Left lobe of liver (tissue), 2 donors: Measurements from ENCODE around the gene RALA. TPM values are rescaled to one million over a fixed set of nuclear protein-coding genes. Genes with fewer than 3 reads are reported as not detected.

Source experiments
- ATAC-seq: fragments of 200-7000 bp; cut with Tn5 transposase; one replicate; pipeline ENCODE4 v1.9.1; 2020; ENCODE audit warnings: mild to moderate bottlenecking, moderate library complexity
- DNase-seq: peaks from one replicate; pipeline ENCODE4 v3.0.0-alpha.2; 2020; ENCODE audit warnings: low spot score
- total RNA-seq: library from RNA; stranded (reverse); gene quantifications from one replicate; pipeline ENCODE4 v1.2.1, GENCODE V29; 2021
- donor health status: DM: no; HTN: no; CAD: no; lungs with moderate emphysema.
- donor health status: DM: no; HTN: yes; CAD: no.

Gene RALA, protein sequence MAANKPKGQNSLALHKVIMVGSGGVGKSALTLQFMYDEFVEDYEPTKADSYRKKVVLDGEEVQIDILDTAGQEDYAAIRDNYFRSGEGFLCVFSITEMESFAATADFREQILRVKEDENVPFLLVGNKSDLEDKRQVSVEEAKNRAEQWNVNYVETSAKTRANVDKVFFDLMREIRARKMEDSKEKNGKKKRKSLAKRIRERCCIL
- total RNA-seq, result 7.8 TPM

DNA sequence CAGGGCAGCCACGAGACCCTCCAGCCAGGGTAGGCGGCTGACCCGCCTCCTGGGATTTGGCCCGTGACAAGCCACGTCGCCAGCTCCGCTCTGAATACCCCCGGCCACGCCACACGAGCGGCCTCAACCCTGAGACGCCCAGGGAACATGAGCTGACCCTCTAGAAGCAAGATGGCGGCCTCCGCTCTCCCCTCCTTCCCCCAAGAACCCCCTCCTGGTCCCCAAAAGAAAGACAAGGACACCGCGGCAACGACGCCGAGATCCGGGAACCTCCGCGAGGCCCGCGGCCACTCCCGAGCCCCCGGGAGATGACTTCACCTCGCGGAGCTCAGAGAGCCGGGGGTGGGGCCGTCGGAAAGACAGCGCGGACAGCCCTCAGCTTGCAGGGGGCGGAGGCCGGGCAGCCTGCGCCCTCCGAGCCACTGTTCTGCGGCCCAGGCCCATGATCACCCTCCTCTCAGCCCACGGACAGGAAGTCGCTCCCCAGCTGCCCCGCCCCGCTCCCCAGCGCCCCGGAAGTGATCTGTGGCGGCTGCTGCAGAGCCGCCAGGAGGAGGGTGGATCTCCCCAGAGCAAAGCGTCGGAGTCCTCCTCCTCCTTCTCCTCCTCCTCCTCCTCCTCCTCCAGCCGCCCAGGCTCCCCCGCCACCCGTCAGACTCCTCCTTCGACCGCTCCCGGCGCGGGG is at the start of gene RALA:
Gene RALA, plus strand, starts transcription at position 526 of the 685 bp plus-strand sequence. CDS start 63,096 bp downstream, outside the sequence.
- peak; percentile 98 for ATAC-seq

DNA sequence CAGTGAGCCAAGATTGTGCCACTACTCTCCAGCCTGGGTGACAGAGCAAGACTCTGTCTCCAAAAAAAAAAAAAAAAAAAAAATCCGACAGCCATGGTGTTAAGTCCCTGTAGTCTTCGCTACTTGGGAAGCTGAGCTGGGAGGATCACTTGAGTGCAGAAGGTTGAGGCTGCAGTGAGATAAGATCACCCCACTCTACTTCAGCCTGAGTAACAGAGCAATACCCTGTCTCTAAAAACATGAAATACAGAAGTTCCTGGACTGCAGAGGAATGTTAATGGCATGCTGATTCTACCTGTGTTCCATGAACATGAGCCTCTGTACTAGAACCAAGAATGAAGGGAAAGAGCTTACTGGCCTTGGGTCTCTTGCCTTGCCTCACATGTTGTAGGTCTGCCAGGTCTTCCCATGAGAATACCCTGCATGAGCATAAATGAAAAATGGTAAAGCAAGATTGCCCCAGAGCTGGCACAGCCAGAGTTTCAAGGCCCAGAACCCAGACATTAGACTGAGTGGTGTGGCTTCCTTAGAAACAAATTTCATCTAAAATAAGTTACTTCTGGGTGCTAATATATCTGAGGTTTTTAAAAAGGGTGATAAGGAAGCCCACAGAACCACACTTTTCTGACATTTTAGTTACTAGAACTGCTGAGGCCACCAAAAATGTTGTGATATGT is 48.6 kb upstream of the RALA start:
- ATAC-seq (no peak), DNase-seq (no peak)

More for the DNA sequence above, at the start of gene RALA:
- DNase-seq, result peak; percentile 93

DNA sequence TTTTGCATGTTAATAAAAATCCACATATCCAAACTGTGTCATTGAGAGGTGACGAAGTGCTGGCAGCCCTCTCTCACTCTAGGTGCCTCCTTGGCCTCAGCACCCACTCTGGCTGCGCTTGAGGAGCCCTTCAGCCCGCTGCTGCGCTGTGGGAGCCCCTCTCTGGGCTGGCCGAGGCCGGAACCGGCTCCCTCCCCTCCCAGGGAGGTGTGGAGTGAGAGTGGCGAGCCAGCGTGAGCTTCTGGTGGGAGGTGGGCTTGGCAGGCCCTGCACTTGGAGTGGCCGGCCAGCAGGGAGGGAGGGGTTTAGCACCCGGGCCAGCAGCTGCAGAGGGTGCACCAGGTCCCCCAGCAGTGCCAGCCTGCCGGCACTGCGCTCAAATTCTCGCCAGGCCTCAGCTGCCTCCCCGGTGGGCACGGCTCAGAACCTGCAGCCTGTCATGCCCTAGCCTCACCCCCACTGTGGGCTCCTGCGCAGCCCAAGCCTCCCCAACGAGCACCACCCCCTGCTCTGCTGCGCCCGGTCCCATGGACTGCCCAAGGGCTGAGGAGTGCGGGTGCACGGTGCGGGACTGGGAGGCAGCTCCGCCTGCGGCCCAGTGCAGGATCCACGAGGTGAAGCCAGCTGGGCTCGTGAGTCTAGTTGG is 46.0 kb upstream of the RALA start:
- DNase-seq (no peak), ATAC-seq (no peak)

DNA sequence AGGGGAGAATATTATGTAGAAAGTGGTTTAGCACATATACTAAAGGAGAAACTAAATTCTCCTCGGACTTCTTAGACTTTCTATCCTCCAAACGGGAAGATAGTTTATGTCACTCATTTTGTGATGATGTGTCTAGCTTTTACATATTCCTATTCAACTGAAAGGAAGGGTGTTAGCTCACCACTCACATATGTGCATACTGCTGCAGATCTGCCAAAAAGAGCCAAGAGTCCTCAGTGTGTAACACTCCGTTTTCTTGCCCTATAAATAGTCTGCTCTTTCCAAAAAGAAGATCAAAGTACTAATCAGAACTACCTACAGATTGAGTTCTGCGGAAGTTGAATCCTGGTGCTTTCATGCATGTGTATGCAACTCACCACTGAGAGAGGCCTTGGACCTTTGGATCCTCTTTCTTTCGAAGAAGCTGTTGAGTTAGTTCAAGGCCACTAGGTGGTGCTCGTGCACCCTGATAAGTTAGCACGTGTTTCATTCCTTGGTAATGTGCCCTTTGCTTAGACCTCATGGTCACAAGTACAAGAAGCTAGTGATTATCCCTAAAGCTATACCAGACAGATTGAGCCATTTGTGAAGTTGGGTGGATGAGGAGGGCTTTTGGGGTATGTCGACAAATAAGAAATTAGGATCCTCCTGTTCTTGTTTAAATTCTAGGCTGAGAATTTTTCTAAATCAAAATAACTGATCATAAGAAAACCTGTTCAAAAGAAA is 43.1 kb upstream of the RALA start:
- DNase-seq, result peak; percentile 79
- ATAC-seq, result peak; percentile 100

DNA sequence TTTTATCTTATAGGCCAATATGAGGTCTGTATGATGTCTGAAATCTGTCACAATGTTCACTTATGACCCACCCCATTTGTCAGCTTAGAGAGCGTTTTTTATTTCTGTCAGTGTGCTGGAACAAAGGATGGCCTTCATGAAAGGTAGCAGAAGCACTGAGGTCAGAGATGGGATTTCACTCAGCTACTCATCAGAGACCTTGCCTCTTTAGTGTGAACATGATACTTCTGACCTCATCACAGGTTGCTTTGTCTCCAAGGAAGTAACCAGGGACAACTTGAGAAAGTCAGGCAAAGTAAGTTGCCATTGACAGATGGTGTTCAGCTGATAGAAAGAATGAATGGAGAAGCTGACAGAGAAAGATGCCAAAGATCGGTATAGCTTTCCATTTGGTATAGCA is 40.8 kb upstream of the RALA start:
- no peak for ATAC-seq
- no peak for DNase-seq

DNA sequence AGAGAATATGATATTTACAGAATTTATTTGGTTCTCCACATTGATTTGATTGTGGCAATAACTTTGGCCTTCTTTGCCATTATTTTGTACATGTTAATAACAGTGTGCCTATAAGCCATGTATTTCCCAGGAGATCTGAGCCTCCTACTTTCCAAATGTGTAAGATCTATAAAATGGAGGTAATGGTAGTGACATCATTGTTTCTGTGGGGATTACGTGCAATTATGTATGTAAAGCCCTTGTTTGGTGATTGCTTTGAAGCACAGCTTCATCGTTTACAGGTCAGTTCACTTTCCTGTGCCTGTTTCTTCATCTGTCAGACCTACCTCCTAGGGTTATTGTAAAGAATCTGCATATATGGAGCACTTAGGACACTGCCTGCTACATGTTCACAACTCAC is 39.8 kb upstream of the RALA start:
- no peak for ATAC-seq
- DNase-seq, result no peak

DNA sequence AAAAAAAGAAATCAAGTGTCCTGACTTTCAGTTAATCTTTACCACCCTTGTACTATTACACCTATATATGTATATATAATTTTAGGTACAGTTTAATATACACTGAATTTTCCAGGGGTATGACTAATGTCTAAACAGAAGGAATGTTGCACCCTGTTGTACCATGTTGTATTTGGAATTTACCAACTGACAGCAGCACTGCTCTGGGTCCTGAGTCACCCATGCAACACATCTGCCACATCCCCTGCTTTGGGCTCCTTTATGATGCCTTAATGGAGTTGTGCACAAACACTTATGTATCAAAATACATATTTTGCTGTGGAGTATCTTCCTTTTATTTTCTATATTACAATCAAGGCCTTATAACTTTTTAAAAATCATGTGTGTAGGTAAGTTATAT is 36.0 kb upstream of the RALA start:
- DNase-seq, result no peak
- no peak for ATAC-seq

DNA sequence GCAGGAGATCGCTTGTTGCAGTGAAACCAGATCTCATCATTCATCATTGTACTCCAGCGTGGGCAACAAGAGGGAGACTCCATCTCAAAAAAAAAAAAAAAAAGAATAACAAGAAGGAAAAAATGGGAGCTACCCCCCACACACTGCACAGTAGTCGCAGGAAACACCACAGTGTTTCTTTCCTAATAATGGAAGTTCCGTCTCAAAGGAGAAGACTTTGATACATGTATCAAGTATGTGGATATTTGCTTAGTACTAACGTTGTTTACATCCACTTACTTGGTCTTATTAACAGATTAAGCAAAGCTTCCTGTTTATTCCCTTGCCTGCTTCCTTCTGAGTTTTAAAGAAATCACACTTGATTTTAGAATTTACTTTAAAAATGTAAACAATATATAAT is 35.0 kb upstream of the RALA start:
- ATAC-seq (no peak), DNase-seq (no peak)

DNA sequence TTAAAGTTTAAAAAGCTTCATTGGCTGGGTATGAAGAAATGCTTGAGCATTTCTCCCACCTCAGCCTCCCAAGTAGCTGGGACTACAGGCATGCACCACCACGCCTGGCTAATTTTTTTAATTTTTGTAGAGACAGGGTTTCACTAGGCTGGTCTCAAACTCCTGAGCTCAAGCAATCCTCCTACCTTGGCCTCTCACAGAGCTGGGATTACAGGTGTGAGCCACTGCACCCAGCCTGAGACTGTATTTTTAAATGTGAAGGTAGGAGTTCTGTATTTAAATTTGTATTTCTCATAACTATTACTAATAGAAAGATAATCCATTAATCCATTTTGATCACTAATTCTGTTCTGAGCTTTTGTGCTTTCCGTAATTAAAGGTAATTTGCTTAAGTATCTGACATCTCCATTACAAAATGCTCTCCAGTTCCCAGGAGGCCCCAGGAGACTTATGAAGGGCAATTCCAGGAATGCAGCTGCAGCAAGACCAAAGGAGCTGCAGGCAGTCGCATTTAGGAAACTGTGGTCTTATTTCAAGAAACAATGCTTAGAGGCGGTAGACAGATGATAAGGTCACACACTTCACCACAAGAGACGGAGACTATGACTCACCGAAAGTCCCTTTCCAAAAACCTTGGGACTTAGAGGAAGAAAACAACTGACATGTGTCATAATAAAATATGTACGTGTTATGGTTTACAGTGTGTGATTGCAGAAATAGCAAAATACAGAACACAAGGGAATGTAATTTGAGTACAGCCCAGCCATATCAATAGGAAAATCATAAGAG is 33.9 kb upstream of the RALA start:
- ATAC-seq, result peak; percentile 31
- no peak for DNase-seq

DNA sequence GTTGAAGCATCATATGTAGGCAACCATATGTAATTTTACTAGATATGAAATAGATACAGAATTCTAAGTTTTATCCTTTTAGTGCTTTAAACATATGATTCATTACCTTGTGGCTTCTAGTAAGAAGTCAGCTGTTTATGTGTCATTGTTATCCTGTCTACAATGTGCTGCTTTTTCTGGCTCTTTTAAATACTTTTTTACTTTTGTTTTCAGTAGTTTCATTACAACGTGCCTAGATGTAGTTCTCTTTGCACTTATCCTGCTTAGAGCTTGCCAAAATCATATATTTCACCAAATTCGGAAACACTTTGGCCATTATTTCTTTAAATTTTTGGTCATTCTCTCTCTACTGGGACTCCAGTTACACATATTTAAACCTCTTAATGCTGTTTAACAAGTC is 30.8 kb upstream of the RALA start:
- ATAC-seq, result no peak
- DNase-seq, result no peak

DNA sequence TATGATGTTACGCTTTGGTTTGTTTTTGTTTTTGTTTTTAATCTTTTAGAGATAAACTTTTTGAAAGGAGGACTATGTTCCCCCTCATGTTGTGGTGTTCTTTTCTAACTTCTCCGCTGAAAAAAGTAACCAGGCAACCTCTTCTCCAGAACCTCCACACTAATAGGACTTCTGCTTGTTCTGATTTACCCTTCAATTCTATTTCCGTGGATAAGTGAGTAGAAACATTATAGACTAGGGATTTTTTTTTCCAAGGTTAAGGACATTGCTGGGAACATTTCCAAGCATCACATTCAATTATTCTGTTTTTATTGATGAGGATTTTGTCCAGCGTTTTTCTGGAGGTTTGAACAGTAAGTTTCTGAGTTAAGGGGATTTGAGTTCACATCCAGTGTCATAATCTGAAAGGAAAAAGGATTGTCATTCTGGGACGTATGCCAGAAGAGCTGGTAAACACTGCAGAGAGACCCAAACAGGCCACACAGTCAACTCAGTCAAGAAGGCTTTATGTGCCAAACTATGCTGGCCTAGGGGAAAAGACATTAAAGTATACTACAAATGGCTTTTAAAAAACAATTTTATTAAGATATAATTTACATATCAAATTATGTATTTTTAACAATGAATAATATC is 28.3 kb upstream of the RALA start:
- ATAC-seq, result peak; percentile 61
- DNase-seq, result no peak

DNA sequence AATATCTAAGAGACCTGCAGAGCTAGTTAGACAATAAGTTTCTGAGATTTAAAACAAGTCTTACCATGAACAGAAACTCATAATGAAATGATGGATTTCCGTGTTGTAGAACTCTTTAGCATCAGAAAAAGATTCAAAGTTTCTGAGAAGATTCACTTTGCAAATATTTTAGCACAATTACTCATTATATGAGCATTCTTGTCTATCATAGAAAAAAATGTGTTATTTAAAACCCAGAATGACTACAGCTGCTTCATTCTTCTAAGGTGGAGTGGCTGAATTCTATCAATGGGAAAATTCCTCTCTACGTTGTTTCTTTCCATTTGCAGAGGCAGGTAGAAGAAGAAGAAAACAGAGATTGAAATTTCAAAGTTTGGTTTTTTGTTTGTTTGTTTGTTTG is 21.0 kb upstream of the RALA start:
- DNase-seq (no peak), ATAC-seq (no peak)

DNA sequence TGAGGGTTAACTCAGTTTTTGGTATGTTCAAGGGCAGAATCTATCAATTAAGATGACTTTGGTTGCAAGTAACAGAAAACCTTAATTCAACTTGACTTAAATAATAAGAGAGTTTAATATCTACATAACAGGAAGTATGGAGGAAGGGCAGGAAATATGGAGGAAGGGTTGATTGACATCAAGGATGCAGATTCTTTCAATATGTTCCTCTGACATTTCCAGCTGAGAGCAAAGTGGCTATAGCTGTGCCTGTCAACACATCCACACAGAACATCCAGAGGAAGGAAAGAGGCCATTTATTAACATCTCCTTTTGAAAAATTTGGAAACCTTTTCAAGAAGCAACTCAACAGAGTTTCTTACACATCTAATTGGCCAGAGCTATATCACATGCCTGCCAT is 19.4 kb upstream of the RALA start:
- ATAC-seq (peak; percentile 18), DNase-seq (no peak)

DNA sequence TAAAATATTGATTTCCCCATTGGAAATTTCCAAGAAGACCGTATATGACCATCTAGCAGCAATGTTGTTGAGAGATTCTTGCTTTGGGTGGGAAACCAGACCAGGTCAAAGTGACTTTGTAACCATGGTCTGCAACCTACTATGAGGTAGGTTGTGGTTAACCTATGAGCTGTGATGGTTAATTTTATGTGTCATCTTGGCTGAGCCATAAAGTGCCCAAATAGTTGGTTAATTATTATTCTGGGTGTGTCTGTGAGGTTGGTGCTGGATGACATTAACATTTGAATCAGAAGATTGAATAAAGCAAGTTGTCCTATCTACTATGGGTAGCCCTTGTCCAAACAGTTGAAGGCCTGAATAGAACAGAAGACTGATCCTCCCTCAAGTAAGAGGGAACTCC is 18.3 kb upstream of the RALA start:
- ATAC-seq, result no peak
- DNase-seq, result no peak

DNA sequence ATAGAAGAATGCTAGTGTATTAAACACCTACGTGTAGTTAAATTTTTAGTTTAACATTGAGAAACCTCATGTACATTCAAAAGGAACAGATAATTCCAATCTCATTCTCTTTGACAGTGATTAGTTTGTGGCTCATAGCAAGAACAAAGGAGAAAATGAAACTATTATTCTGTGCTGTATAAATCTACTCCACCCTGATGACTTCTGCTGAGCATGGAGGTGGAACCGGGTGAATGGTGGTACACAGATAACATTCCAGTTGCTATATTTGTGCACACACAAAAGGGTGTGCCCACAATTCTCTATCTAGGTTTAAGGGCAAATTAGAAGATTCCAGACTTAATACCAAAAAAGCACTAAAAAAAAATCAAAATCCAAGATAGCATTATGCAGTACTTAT is 17.0 kb upstream of the RALA start:
- ATAC-seq, result no peak

DNA sequence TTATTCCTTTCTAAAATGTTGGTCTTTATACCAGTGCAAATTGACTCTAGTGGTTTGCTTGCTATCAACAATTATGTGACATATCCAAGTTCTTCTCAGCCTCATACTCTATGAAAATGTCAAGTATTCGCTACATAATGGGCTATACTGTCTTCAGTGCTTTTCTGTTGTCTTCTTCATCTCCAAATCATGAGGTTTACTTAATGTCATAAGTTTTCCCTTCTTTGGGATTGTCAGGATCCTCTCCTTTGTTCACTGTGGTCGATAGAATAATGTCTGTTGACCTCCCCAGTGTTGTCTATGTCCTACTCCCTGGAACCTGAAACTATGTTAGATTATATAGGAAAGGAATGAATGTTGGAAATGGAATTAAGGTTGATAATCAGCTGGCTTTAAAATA is 16.4 kb upstream of the RALA start:
- ATAC-seq, result no peak

More for the DNA sequence above, 17.0 kb upstream of the RALA start:
- no peak for DNase-seq

DNA sequence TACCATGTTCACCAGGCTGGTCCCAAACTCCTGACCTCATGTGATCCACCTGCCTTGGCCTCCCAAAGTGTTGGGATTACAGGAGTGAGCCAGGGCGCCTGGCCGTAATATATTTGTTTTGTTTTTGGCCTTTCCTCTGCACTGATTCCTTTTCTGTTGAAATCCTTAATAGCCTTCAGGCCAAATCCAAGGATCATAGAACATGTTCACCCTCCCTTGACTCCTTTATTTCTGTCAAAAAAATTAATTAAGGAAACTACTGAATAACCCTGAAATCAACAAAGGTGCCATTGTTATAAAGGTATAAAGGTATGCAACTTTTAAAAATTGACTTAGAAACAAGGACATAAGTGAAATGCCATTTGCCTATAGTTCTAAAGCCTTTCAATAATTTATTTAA is 15.5 kb upstream of the RALA start:
- ATAC-seq (no peak), DNase-seq (no peak)

More for the DNA sequence above, 16.4 kb upstream of the RALA start:
- DNase-seq, result no peak

DNA sequence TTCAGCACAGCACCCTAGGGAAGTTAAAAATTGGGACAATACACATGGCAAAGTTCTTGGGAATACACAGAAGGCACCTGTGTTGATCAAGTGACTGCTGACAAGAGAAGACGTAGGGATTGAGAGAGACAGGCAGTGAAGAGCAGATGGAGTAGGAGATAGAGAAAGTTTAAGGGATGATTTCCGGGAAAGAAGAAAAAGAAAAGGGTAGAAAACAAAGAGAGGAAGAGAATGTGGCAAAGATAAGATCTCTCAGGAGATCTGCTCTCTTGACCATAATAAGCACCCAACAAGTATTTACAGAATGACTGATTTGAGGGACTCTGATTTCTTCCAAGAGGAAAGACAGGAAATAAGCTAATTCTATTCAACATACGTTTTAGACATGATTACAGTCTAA is 15.1 kb upstream of the RALA start:
- no peak for DNase-seq
- ATAC-seq, result no peak

DNA sequence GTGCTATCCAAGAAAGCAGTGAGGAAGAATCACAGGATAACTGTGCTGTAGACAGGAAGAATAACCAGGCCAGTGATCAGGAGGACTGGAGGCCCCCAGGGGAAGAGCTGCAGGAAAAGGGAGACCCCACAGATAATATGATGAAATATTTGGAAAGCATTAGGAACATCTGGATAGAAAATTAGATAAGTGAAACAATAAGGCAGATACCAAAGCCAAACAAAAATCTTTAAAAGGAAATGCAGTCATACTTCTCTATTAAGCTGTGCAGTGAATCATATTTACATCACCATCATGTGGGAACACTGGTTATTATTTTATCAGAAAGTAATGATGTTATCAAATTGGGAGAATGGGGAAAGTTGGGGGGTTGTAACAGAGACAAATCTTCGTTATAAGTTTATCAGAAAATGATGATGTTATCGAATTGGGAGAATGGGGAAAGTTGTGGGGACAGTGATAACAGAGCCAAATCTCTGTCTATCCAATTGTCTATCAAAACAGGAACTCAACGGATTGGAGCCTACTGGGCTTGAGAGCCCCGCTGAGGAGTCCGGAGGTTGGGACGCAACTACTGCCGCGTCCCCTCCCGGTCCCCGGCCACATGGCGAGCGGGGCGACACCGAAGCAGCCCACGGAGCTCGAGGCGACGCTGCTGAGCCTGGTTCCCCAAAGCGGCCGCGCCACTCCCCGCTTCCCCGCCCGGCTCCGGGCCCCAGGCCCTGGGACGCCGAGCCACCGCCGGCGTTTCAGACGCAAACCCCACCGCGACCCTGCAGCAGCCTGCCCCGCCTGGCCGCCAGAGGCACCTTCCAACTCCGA is 14.0 kb upstream of the RALA start:
- peak; percentile 34 for ATAC-seq
- DNase-seq, result no peak
